IPS-NIHi11 (cell line): Measurements from ENCODE around the gene RNF208.

ENCODE experiments used
- DNase-seq: peaks from one replicate; pipeline ENCODE4 v3.0.0; 2012; ENCODE audit warnings: mixed read lengths, low spot score

The RNF208 gene

GRCh38 chr9:137213160-137214060 lies 8.6 kb downstream of the RNF208 start:
- peak; percentile 57 for DNase-seq

- no peak for DNase-seq
Measured at GRCh38 chr9:137212520-137212919, 9.5 kb downstream of the RNF208 start.

DNA sequence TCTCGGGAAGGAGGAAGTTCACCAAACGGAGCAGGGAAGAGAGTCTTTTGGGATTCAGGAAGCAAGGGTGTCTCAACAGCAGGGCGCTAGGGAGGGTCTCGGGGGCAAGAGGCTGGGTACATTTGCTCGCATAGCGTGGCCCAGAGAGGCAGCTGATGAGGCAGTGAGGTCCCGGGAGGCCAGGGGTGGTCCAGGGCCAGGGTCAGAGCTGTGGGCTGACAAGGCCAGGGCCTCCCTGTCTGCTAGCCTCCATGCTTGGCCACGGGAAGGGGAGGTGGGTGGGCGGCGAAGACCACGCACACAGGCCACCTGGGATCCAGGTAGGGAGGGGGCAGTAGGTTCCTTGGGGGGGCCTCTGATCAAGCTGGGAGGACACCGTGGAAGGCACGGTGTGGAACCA lies 10.5 kb downstream of the RNF208 start:
- DNase-seq, result no peak

DNA sequence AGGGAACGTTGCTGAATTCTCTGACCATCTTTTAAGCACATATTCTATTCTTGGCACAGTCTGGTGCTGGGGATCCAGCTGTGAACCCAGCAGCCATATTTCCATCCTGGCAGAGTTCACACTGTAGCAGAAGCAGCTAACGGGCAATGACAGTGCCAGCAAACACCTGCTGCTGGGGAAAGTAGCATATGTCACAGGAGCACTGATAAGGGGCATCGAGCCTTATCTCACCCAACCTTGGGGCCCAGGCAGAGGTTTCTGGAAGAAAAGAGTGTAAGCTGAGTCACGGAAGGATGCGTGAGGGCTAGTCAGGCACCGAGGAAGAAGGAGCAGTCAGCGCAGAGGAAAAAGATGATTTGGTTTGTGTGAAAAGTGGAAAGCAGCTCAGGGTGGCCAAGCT lies 15.4 kb downstream of the RNF208 start:
- DNase-seq, result no peak

DNA sequence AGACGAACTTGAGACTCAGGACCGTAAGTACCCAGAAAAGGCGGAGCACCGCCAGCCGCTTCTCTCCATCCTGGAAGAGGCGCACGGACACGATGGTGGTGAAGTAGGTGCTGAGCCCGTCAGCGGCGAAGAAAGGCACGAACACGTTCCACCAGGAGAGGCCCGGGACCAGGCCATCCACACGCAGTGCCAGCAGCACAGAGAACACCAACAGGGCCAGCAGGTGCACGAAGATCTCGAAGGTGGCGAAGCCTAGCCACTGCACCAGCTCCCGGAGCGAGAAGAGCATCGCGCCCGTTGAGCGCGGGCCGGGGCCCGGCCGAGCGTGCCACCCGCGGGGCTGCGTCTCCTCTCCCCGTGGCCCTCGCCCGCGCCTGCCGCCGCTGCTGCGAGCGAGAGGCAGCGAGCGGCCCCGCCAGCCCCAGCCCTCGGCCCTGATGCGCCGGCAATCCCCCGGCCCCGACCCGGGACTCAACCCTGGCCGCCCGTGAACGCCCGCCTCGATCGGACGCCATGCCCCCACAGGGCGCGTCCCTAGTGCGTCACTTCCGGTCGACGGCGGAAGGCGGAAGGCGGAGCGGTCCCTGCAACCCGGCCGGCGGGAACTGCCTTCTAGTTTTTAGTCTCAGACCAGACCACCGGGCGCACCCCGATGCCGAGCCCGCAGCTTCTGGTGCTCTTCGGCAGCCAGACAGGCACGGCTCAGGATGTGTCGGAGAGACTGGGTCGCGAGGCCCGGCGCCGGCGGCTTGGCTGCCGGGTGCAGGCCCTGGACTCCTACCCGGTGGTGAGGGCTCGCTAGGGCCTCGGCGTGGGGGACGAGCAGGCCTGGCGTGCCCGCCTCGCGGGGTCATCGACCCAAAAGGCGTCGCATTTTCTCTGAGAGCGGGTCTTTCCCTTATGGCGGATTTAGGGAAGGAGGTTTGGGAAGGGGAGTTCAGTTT lies 16.6 kb downstream of the RNF208 start, which contains the start of the genes NDOR1 and TMEM203:
TSS of gene NDOR1 (plus strand) at position 575 of the 944 bp plus-strand sequence. CDS start at position 653, 78 bp downstream.
TSS of gene TMEM203 (minus strand) at position 523 of the 944 bp plus-strand sequence. CDS start at position 289, 234 bp downstream.
- DNase-seq, result peak; percentile 99

DNA sequence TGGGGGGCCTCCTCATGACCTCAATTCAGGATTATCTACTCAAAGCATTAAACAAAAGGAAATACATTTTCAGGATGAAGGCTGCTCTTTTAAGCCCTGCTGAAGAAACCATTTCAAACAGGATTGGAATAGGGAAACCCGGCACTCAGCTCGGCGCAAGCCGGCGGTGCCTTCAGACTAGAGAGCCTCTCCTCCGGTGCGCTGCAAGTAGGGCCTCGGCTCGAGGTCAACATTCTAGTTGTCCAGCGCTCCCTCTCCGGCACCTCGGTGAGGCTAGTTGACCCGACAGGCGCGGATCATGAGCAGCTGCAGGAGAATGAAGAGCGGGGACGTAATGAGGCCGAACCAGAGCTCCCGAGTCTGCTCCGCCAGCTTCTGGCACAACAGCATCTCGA lies 17.3 kb downstream of the RNF208 start:
- no peak for DNase-seq

DNA sequence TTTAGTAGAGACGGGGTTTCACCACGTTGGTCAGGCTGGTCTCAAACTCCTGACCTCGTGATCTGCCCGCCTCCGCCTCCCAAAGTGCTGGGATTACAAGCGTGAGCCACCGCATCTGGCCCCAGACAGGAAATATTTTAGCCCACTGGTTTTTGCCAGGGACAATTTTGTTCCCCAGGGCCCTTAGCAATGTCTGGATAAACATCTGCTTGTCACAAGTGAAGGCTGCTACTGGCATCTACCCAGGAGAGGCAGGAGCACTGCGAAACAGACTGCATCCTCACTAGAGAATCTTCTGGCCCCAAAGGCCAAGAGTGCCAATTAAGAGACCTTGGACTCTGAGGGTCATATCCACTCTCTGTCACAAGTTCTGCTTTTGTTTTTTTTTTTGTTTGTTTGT lies 19.1 kb downstream of the RNF208 start:
- no peak for DNase-seq

GRCh38 chr9:137201205-137201868 lies 20.7 kb downstream of the RNF208 start:
- no peak for DNase-seq

DNA sequence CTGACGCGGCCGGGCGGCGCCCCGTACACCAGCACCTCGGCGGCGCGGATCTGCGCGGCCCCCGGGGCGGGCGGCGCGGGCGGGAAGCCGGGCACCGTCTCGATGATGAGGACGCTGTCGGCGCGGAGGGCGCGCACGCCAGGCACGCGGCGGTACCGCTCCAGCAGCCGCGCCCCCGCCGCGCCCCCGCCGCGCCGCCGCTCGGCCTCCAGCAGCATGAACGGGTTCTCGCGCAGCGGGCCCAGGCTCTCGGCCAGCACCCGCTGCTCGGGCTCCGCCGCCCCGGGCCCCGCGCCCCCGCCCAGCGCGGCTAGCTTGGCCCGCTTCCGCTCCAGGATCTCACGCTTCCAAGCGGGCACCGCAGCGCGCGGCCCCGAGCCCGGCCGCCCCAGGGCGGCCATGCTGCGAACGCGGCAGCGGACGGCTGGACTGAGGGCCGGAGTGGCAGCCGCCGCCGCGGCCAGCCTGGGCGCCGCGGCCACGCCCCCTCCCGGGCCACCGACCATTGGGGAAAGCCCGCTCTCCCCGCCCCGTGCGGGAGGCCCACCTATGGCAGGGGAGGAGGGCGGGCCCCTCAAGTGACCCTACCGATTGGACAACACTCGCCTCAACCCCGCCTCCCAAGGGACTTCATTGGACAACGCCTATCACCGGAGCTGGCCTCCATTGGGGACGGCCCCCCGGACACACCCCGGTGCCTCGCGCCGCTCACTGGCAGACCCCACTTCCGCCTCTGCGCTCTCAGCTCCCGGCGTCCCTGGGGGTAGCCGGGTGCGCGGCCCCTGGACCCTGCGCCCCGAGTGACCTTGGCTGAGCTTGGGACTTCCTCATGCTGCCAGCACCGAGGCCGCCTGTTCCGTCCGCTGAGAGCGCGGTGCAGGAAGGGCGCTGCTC lies 21.5 kb downstream of the RNF208 start, which contains the start of gene TPRN:
TSS of gene TPRN (minus strand) at position 431 of the 894 bp plus-strand sequence. CDS start at position 401, 30 bp downstream.
- peak; percentile 100 for DNase-seq

- no peak for DNase-seq
Measured at GRCh38 chr9:137199411-137200121, 22.5 kb downstream of the RNF208 start.

DNA sequence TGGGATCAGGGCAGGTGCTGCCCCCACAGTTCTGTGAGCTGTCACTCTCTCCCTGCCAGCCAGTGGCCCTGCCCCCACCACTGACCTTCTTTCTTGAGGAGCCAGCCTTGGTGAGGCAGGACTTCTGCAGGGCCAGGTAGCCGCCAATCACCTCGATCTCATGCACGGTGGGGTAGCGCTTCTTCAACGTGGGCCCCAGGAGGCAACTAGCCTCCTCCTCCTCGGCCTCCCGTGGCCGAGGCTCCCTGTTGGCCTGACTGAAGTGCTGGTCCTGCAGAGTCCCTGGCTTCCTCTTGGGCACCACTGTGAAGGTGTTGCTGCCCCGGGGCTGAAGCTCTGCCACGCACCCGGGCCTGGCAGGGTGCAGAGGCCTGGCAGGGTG lies 23.1 kb downstream of the RNF208 start:
- DNase-seq, result no peak

- no peak for DNase-seq
Measured at GRCh38 chr9:137198051-137198901, 23.8 kb downstream of the RNF208 start.

DNA sequence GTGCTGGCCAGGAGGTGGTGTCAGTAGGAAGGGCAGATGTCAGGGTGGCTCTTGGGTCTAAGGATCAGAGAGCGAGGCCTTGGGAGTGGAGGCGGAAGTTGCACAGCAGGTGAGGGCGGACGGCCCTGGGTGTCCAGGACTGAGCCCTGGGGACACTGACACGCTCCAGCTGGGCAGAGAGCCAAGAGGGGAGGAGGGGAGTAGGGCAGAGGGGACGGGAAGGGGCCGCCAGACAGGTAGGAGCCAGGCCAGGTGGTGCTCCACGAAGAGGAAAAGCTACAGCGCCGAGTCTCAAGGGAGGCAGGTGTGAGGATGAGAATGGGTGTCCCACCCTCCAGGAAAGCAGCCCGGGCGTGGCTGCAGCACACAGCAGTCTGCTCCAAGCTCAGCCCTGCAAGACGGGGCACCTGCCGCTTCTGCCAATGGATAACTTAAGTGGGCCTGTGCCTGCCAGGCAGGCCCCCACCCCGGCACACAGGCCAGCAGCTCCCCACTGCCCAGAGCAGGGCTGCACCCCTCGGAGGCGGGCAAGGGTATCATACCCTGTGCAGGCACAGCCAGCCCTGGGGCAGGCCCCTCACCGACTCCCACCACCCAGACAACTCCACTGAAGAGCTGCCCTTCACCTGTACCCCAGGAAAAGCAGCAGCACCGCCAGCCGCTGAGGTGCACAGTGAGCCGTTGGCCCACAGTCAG lies 26.4 kb downstream of the RNF208 start:
- DNase-seq, result no peak

DNA sequence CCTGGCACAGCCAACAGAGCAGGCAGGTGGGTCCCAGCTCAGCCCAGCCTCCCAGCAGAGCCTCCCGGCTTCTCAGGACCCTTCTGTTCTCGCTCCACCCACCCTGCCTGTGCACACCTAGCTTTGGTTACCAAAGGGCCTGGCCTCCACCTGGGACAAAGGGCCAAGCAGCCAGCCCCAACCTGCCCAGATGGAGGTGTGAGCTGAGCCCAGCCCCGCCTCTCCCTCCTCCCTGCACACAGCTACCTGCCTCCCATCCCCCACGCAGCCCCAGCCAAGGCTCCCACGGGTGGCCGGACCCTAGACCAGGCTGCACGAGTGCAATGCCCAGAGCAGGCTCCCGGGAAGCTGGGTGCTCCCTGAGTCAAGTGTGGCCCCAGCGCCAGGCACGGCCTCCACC lies 27.1 kb downstream of the RNF208 start:
- no peak for DNase-seq

- no peak for DNase-seq
Measured at GRCh38 chr9:137194388-137194787, 27.7 kb downstream of the RNF208 start.

DNA sequence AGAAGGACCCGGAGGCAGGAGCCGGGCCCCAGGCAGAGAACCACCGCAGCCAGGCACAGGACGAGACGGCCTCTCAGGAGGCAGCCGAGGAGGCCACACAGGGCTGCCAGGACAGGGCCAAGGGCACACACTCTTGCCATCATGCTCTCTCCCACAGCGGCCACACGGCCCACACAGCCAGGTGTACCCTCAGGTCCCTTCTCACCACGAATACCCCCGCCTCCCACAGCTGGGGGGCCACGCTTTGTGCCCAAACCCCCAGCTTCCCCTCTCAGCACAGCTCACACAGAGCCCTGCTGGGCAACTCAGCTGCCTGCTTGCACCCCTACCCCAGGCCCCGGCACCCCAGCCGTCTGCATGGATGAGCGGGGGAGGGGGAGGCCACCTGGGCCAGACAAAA lies 28.3 kb downstream of the RNF208 start:
- no peak for DNase-seq

GRCh38 chr9:137192859-137193258 lies 29.2 kb downstream of the RNF208 start:
- no peak for DNase-seq

DNA sequence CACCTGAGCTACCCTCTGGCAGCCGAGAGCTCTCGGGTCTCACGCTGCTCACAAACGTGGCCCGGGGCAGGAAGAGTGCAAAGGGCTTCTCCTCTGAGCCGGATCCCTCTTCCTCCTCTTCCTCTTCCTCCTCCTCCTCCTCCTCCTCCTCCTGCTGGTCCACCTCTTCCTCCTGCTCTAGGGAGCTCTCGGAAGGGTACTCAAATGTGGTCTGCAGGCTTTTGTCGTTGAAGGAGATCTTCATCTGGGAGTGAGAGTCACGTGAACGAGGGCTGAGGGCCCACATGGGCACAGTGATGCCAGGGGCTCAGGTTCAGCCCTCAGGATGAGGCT lies 29.6 kb downstream of the RNF208 start:
- DNase-seq, result no peak
